H9 (cell line): ENCODE data around the gene NFATC1. TPM values are rescaled to one million over a fixed set of nuclear protein-coding genes. Genes with fewer than 3 reads are reported as not detected.

Experiments used
- DNase-seq: peaks from one replicate; pipeline ENCODE4 v3.0.0-alpha.2; 2017
- H2AFZ ChIP-seq: one replicate; pipeline ENCODE4 v1.6.1; 2013; ENCODE audit warnings: mild to moderate bottlenecking, low read length, control low read depth, moderate library complexity
- H2AK5ac ChIP-seq: 2 replicates; pipeline ENCODE4 v1.6.1; 2013; ENCODE audit warnings: low read length, control low read depth, mixed read lengths; ENCODE audit not compliant: insufficient read length
- H2BK120ac ChIP-seq: one replicate; pipeline ENCODE4 v1.6.1; 2013; ENCODE audit warnings: low read depth, mild to moderate bottlenecking, low read length, control low read depth, inconsistent platforms; ENCODE audit not compliant: poor library complexity, severe bottlenecking
- H2BK12ac ChIP-seq: 2 replicates; pipeline ENCODE4 v1.6.1; 2013; ENCODE audit warnings: low read length, control low read depth, mixed read lengths, low read depth; ENCODE audit not compliant: insufficient read length
- H2BK15ac ChIP-seq: 2 replicates; pipeline ENCODE4 v1.6.1; 2013; ENCODE audit warnings: low read depth, low read length, control low read depth
- H2BK20ac ChIP-seq: one replicate; pipeline ENCODE4 v1.6.1; 2013; ENCODE audit warnings: low read depth, mild to moderate bottlenecking, low read length, control low read depth, inconsistent platforms; ENCODE audit not compliant: poor library complexity, severe bottlenecking
- H2BK5ac ChIP-seq: 2 replicates; pipeline ENCODE4 v1.6.1; 2013; ENCODE audit warnings: low read length, control low read depth, mixed read lengths; ENCODE audit not compliant: insufficient read length
- H3K14ac ChIP-seq: 2 replicates; pipeline ENCODE4 v1.6.1; 2013; ENCODE audit warnings: low read length, control low read depth; ENCODE audit not compliant: insufficient read depth
- H3K18ac ChIP-seq: 2 replicates; pipeline ENCODE4 v1.6.1; 2013; ENCODE audit warnings: low read depth, mild to moderate bottlenecking, mixed read lengths, low read length, control low read depth; ENCODE audit not compliant: insufficient read length
- H3K23ac ChIP-seq: 2 replicates; pipeline ENCODE4 v1.6.1; 2013; ENCODE audit warnings: low read length, control low read depth, mixed read lengths, low read depth; ENCODE audit not compliant: insufficient read length
- H3K23me2 ChIP-seq: 2 replicates; pipeline ENCODE4 v1.6.1; 2013; ENCODE audit warnings: low read depth, mild to moderate bottlenecking, mixed read lengths, low read length, control low read depth; ENCODE audit not compliant: insufficient read length, poor library complexity, severe bottlenecking
- H3K27ac ChIP-seq: 2 replicates; pipeline ENCODE4 v1.5.1; 2013; ENCODE audit warnings: low read length, control low read depth, mixed read lengths, low read depth; ENCODE audit not compliant: insufficient read length
- H3K27me3 ChIP-seq: 2 replicates; pipeline ENCODE4 v1.6.1; 2013; ENCODE audit warnings: low read length, control low read depth, inconsistent platforms; ENCODE audit not compliant: insufficient read depth
- H3K4ac ChIP-seq: 2 replicates; pipeline ENCODE4 v1.6.1; 2013; ENCODE audit warnings: low read depth, mild to moderate bottlenecking, control low read depth, inconsistent platforms, low read length, moderate library complexity
- H3K4me1 ChIP-seq: 2 replicates; pipeline ENCODE4 v1.6.1; 2013; ENCODE audit warnings: low read length, control low read depth, inconsistent platforms; ENCODE audit not compliant: insufficient read depth
- H3K4me2 ChIP-seq: 2 replicates; pipeline ENCODE4 v1.6.1; 2013; ENCODE audit warnings: low read length, control low read depth, mixed read lengths; ENCODE audit not compliant: insufficient read length, insufficient read depth
- H3K56ac ChIP-seq: 2 replicates; pipeline ENCODE4 v1.6.1; 2013; ENCODE audit warnings: low read depth, mild to moderate bottlenecking, mixed read lengths, low read length, control low read depth; ENCODE audit not compliant: insufficient read length
- H3K79me1 ChIP-seq: 2 replicates; pipeline ENCODE4 v1.6.1; 2013; ENCODE audit warnings: low read depth, mild to moderate bottlenecking, moderate library complexity, low read length, control low read depth, inconsistent platforms; ENCODE audit not compliant: insufficient read depth, poor library complexity, severe bottlenecking
- H3K79me2 ChIP-seq: 2 replicates; pipeline ENCODE4 v1.6.1; 2013; ENCODE audit warnings: low read length, control low read depth, inconsistent platforms; ENCODE audit not compliant: insufficient read depth
- H3K9ac ChIP-seq: 2 replicates; pipeline ENCODE4 v1.6.1; 2013; ENCODE audit warnings: low read length, control low read depth, mixed read lengths; ENCODE audit not compliant: insufficient read length; ENCODE audit errors: extremely low read depth
- H3K9me3 ChIP-seq: one replicate; pipeline ENCODE4 v1.6.1; 2013; ENCODE audit warnings: low read depth, low read length, inconsistent platforms; ENCODE audit not compliant: control insufficient read depth
- H3T11ph ChIP-seq: one replicate; pipeline ENCODE4 v1.6.1; 2013; ENCODE audit warnings: mild to moderate bottlenecking, low read length, control low read depth, inconsistent platforms
- H4K20me1 ChIP-seq: one replicate; pipeline ENCODE4 v1.6.1; 2013; ENCODE audit not compliant: control insufficient read depth, insufficient read length, insufficient read depth
- H4K5ac ChIP-seq: 2 replicates; pipeline ENCODE4 v1.6.1; 2013; ENCODE audit warnings: low read depth, mild to moderate bottlenecking, mixed read lengths, low read length, control low read depth; ENCODE audit not compliant: insufficient read length
- H4K8ac ChIP-seq: replicated peaks from 2 replicates; pipeline ENCODE4 v1.6.1; 2013; ENCODE audit warnings: low read length, control low read depth, mixed read lengths, low read depth; ENCODE audit not compliant: insufficient read length
- H4K91ac ChIP-seq: 2 replicates; pipeline ENCODE4 v1.6.1; 2013; ENCODE audit warnings: low read depth, mild to moderate bottlenecking, moderate library complexity, mixed read lengths, low read length, control low read depth; ENCODE audit not compliant: insufficient read length
- H3K27ac Mint-ChIP-seq, 3 experiments: 2 replicates in 2 of 3; 3 replicates in 1 of 3; pipeline ENCODE4 v1.8.0; 2020 to 2021; ENCODE audit warnings: mixed read lengths in 3 of 3, mild to moderate bottlenecking in 1 of 3, moderate library complexity in 1 of 3
- H3K27me3 Mint-ChIP-seq: 2 replicates; pipeline ENCODE4 v1.8.0; 2021; ENCODE audit warnings: low read depth, mild to moderate bottlenecking, moderate library complexity, mixed read lengths
- H3K36me3 Mint-ChIP-seq, 3 experiments: 2 replicates in 2 of 3; 3 replicates in 1 of 3; pipeline ENCODE4 v1.8.0; 2020 to 2021; ENCODE audit warnings: low read depth in 3 of 3, mixed read lengths in 3 of 3; ENCODE audit not compliant: insufficient read depth in 1 of 3
- H3K4me1 Mint-ChIP-seq, 2 experiments: 2 replicates each; pipeline ENCODE4 v1.8.0; 2020; ENCODE audit warnings: mixed read lengths in 2 of 2
- H3K4me3 Mint-ChIP-seq, 2 experiments: 2 replicates in 1 of 2; 3 replicates in 1 of 2; pipeline ENCODE4 v1.8.0; 2020 to 2021; ENCODE audit warnings: mild to moderate bottlenecking in 2 of 2, mixed read lengths in 2 of 2, moderate library complexity in 1 of 2
- H3K9me3 Mint-ChIP-seq, 2 experiments: 2 replicates in 1 of 2; 3 replicates in 1 of 2; pipeline ENCODE4 v1.8.0; 2020; ENCODE audit warnings: mild to moderate bottlenecking in 2 of 2, mixed read lengths in 2 of 2, moderate library complexity in 1 of 2
- CTCF ChIP-seq: fragments of 200-600 bp; sonication (generic); conservative IDR thresholded peaks from 3 replicates; pipeline ENCODE4 v1.8.0; 2021; ENCODE audit warnings: antibody characterized with exemption, mild to moderate bottlenecking
- WGBS: extraction: QIAGEN DNeasy Blood & Tissue Kit; methylation state at CpG from one replicate; pipeline ENCODE4 v1.1.7; 2013; ENCODE audit warnings: missing lambda C conversion rate, low lambda C conversion rate, mixed read lengths; ENCODE audit not compliant: insufficient read length; ENCODE audit errors: extremely low coverage; 5-methylcytosine and 5-hydroxymethylcytosine counted together
- total RNA-seq: library from RNA; stranded (reverse); gene quantifications from 2 replicates; pipeline ENCODE4 v1.2.1, GENCODE V29; 2021

The NFATC1 gene
- total RNA-seq, 1 experiment from 2014 or later: 5.5 TPM

GRCh38 chr18:79394534-79395307 lies 1.0 kb upstream of the NFATC1 start:
- H3K27me3 Mint-ChIP-seq: peaks cover 87% of the 10 kb centered on the region
- Histone ChIP-seq H2AFZ (no peak overlapping the region), H3K4me2 (peak overlapping the region; percentile 28)

More at GRCh38 chr18:79394534-79395307, 1.0 kb upstream of the NFATC1 start:
- Histone ChIP-seq H2AK5ac (no peak overlapping the region), H3K27me3 (peaks cover 53% of the 10 kb centered on the region), H3K4me1 (no peaks in the 10 kb centered on the region), H3K9ac (no peak overlapping the region), H4K20me1 (no peaks in the 10 kb centered on the region), H2BK20ac (no peak overlapping the region), H2BK15ac (no peak overlapping the region; the same call in 1 of the 2 replicates), H3K23me2 (peaks cover 11% of the 10 kb centered on the region), H3K56ac (no peak overlapping the region), H2BK5ac (no peak overlapping the region), H2BK12ac (no peak overlapping the region), H3K79me1 (no peaks in the 10 kb centered on the region), H3K23ac (no peak overlapping the region), H3K79me2 (no peaks in the 10 kb centered on the region), H4K91ac (no peak overlapping the region), H3K9me3 (no peaks in the 10 kb centered on the region), H3K18ac (peak overlapping the region; percentile 40), H3K4ac (no peak overlapping the region), H3T11ph (no peak overlapping the region), H3K27ac (no peak overlapping the region), H2BK120ac (peak overlapping the region; percentile 80), H4K5ac (no peak overlapping the region), H4K8ac (no peak overlapping the region), H3K14ac (peak overlapping the region; percentile 47; the same call in 1 of the 2 replicates)
- Mint-ChIP-seq H3K27ac (no peak overlapping the region), H3K4me3 (peak overlapping the region; percentile 45 to 79), H3K9me3 (no peaks in the 10 kb centered on the region; a peak in 1 of 5 replicates), H3K36me3 (no peaks in the 10 kb centered on the region), H3K4me1 (peaks cover 3 to 12% of the 10 kb centered on the region in 2 experiments)
- no CpG with 5 or more reads among the region's 67 CpGs for WGBS
- TF ChIP-seq CTCF: 0 out of 3 replicates have a peak, but pooled peaks have one; percentile 15
- no peak for DNase-seq
